Activated CD8-positive, alpha-beta T cell treated with anti-CD3 and anti-CD28 coated beads, Interleukin-2, amount 10 ng/mL, durations not matched to agents 7 days and 5 days (primary cell): ENCODE data around the gene SLC25A18. TPM values are rescaled to one million over a fixed set of nuclear protein-coding genes. Genes with fewer than 3 reads are reported as not detected.
"Not testable (repeated sequence)": the region's sequence is repeated elsewhere in the genome, so short reads cannot be mapped to it uniquely, and the experiment has no call there.

Experiments used
- ATAC-seq: fragments of 150-1000 bp; cut with Tn5 transposase; one replicate; pipeline ENCODE4 v1.10.0; 2021; ENCODE audit warnings: moderate library complexity
- CTCF ChIA-PET: fragments of 350-600 bp; sonication (Branson Sonifier 250); formaldehyde crosslinking; loops from one replicate; lab custom pipeline; 2021; ENCODE audit warnings: antibody characterized with exemption; lab: Charles Lee
- POLR2A ChIA-PET: fragments of 350-600 bp; sonication (Branson Sonifier 250); formaldehyde crosslinking; loops from one replicate; lab custom pipeline; 2021; ENCODE audit warnings: antibody characterized with exemption; lab: Charles Lee
- DNase-seq: peaks from one replicate; pipeline ENCODE4 v3.0.0-alpha.2; 2020
- H3K27ac Mint-ChIP-seq: one replicate; pipeline ENCODE4 v1.8.0; 2021; ENCODE audit warnings: mild to moderate bottlenecking, mixed read lengths
- H3K27me3 Mint-ChIP-seq: one replicate; pipeline ENCODE4 v1.8.0; 2021; ENCODE audit warnings: low read depth, mixed read lengths
- H3K36me3 Mint-ChIP-seq: one replicate; pipeline ENCODE4 v1.8.0; 2021; ENCODE audit warnings: low read depth, mixed read lengths
- H3K4me1 Mint-ChIP-seq: one replicate; pipeline ENCODE4 v1.8.0; 2021; ENCODE audit warnings: low read depth, mixed read lengths
- H3K4me3 Mint-ChIP-seq: one replicate; pipeline ENCODE4 v1.8.0; 2021; ENCODE audit warnings: mild to moderate bottlenecking, mixed read lengths
- H3K9me3 Mint-ChIP-seq: one replicate; pipeline ENCODE4 v1.8.0; 2022; ENCODE audit warnings: mixed read lengths; ENCODE audit not compliant: insufficient read depth
- total RNA-seq, 2 experiments: library from RNA; stranded (reverse); gene quantifications; one replicate each; pipeline ENCODE4 v1.2.3, GENCODE V29; 2021

The SLC25A18 gene
- total RNA-seq, 2 experiments from 2014 or later = not detected

DNA sequence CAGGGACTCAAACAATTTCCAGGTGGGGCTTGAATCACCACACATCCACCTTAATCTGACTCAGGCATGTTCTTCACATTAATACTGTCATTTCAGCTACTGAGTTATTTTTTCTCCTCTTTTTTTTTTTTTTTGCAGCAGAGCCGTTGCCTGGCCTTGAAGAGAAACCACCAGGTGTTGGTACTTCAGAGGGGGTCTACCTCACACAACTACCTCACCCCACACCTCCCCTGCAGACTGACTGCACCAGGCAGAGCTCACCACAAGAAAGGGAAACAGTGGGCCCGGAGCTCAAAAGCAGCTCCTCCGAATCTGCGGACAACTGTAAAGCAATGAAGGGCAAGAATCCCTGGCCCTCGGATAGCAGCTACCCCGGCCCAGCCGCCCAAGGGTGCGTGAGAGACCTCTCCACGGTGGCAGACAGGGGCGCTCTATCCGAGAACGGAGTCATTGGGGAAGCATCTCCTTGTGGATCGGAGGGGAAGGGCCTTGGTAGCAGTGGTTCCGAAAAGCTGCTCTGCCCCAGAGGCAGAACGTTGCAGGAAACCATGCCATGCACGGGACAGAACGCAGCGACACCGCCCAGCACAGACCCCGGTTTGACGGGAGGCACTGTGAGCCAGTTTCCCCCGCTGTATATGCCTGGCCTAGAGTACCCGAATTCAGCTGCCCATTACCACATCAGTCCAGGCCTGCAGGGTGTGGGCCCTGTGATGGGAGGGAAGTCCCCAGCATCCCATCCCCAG, 15.1 kb upstream of the SLC25A18 start:
- no peak for ATAC-seq
- no peak overlapping the region for H3K4me3 Mint-ChIP-seq
- H3K27ac Mint-ChIP-seq = no peak overlapping the region
- H3K4me1 Mint-ChIP-seq = no peaks in the 10 kb centered on the region
- ChIA-PET POLR2A (no interaction called here), CTCF (no interaction called here)
- H3K9me3 Mint-ChIP-seq = no peaks in the 10 kb centered on the region
- peaks cover 2% of the 10 kb centered on the region for H3K27me3 Mint-ChIP-seq
- no peak for DNase-seq
- no peaks in the 10 kb centered on the region for H3K36me3 Mint-ChIP-seq

DNA sequence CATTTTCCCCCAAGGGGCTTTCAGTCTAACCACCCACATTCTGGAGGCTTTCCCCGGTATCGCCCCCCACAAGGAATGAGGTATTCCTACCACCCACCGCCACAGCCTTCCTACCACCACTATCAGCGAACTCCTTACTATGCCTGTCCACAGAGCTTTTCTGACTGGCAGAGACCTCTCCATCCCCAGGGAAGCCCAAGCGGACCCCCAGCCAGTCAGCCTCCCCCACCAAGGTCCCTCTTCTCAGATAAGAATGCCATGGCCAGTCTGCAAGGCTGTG, 14.6 kb upstream of the SLC25A18 start:
- DNase-seq (no peak), ATAC-seq (no peak)
- H3K4me3 Mint-ChIP-seq = no peak overlapping the region
- H3K9me3 Mint-ChIP-seq = no peaks in the 10 kb centered on the region
- H3K27me3 Mint-ChIP-seq = peaks cover 2% of the 10 kb centered on the region
- no peak overlapping the region for H3K27ac Mint-ChIP-seq
- no peaks in the 10 kb centered on the region for H3K4me1 Mint-ChIP-seq
- ChIA-PET CTCF (no interaction called here), POLR2A (no interaction called here)
- H3K36me3 Mint-ChIP-seq = no peaks in the 10 kb centered on the region

DNA sequence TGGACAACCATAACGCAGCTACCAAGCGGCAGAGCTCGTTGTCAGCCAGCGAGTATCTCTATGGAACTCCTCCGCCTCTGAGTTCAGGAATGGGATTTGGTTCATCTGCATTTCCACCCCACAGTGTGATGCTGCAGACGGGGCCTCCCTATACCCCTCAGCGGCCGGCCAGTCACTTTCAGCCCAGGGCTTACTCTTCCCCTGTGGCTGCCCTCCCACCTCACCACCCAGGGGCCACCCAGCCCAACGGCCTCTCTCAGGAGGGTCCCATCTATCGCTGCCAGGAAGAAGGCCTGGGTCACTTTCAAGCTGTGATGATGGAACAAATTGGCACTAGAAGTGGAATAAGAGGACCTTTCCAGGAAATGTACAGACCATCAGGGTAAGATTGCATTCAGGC, 14.1 kb upstream of the SLC25A18 start:
- Mint-ChIP-seq H3K4me3 (no peak overlapping the region), H3K36me3 (no peaks in the 10 kb centered on the region), H3K27ac (no peak overlapping the region), H3K9me3 (no peaks in the 10 kb centered on the region), H3K27me3 (peaks cover 2% of the 10 kb centered on the region), H3K4me1 (no peaks in the 10 kb centered on the region)
- no peak for ATAC-seq
- CTCF ChIA-PET = no interaction called here
- no peak for DNase-seq
- POLR2A ChIA-PET = no interaction called here

DNA sequence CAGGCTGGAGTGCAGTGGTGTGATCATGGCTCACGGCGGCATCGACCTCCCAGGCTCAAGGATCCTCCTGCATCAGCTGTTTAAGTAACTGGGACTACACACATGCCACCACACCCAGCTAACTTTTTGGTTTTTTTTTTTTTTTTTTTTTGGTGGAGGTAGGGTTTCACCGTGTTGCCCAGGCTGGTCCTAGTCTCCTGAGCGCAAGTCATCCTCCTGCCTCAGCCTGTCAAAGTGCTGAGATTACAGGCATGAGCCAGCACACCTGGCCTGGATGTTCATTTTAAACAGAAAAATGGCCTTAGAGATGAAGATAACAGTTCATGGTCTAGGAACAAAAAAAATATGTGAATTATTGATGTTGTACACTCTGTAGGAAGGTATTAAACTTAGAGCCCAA, 13.6 kb upstream of the SLC25A18 start:
- no peaks in the 10 kb centered on the region for H3K36me3 Mint-ChIP-seq
- CTCF ChIA-PET = no interaction called here
- ATAC-seq = no peak

DNA sequence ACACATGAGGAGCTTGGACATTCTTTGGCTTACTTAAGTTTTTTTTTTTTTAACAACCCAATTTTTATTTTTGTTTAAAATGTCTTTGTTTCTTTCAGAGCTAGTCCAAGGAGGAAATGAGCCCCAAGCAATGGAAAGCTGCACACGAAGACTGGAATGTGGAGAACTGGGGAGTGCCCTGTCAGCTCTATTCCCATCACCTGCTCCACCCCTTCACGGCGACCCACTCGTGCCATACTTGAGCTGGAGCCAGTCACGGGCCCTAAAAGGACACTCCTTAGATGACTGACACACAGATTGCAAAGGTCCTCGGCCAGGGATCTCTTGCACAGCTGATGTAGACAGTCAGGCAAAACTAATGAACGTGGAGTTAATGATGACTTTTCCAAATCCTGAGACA, 10.6 kb upstream of the SLC25A18 start:
- ATAC-seq = no peak
- Mint-ChIP-seq H3K9me3 (no peaks in the 10 kb centered on the region), H3K4me3 (no peak overlapping the region), H3K27ac (no peak overlapping the region), H3K36me3 (no peaks in the 10 kb centered on the region), H3K27me3 (peaks cover 2% of the 10 kb centered on the region), H3K4me1 (no peaks in the 10 kb centered on the region)
- no peak for DNase-seq
- CTCF ChIA-PET = interaction anchor here (1.0 to 1.2 kb wide), 2 partner anchors 232 to 523 kb away, joined by 4 read pairs; no protein-coding TSS in a partner anchor
- POLR2A ChIA-PET = no interaction called here

More for the DNA sequence above, 13.6 kb upstream of the SLC25A18 start:
- POLR2A ChIA-PET = no interaction called here
- H3K4me1 Mint-ChIP-seq = no peaks in the 10 kb centered on the region
- H3K27ac Mint-ChIP-seq = no peak overlapping the region
- no peaks in the 10 kb centered on the region for H3K9me3 Mint-ChIP-seq
- H3K4me3 Mint-ChIP-seq = no peak overlapping the region
- DNase-seq = no peak
- H3K27me3 Mint-ChIP-seq = peaks cover 2% of the 10 kb centered on the region

DNA sequence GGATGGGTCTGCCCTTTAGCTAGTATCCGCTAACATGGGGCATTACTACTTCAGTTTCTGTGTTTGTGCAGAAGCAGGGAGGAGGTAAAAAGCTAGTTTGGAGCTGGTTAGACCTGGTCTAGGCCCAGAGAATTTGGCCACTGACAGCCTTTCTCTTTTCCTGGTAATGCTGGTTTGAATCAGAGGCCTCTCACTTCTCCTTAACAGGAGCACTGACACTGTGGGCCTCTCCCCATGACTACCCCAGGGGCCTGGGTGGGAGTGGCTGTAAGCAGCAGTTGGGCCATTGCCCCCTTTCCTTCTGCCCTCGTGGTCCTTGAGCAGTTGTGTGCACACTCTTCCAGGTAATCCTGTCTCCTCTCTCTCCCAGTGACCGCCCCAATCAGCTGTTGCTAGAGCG, 8.5 kb upstream of the SLC25A18 start:
- H3K4me3 Mint-ChIP-seq = no peak overlapping the region
- ATAC-seq = no peak
- no peak overlapping the region for H3K27ac Mint-ChIP-seq
- no peak for DNase-seq
- H3K4me1 Mint-ChIP-seq = no peaks in the 10 kb centered on the region
- POLR2A ChIA-PET = no interaction called here
- H3K36me3 Mint-ChIP-seq = no peaks in the 10 kb centered on the region
- CTCF ChIA-PET = no interaction called here
- no peaks in the 10 kb centered on the region for H3K9me3 Mint-ChIP-seq
- H3K27me3 Mint-ChIP-seq = peaks cover 2% of the 10 kb centered on the region

DNA sequence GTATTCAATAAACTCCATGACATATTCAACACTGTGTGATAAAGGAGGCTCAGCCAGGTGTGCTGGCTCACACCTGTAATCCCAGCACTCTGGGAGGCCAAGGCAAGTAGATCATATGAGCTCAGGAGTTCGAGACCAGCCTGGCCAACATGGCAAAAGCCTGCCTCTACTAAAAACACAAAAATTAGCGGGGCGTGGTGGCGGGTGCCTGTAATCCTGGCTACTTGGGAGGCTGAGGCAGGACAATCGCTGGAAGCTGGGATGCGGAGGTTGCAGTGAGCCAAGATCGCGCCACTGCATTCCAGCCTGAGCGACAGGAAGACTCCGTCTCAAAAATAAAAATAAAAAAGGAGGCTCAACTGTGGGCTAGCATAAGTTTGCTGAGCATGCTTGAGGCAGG, 4.1 kb upstream of the SLC25A18 start:
- H3K27ac Mint-ChIP-seq = no peak overlapping the region
- POLR2A ChIA-PET = no interaction called here

DNA sequence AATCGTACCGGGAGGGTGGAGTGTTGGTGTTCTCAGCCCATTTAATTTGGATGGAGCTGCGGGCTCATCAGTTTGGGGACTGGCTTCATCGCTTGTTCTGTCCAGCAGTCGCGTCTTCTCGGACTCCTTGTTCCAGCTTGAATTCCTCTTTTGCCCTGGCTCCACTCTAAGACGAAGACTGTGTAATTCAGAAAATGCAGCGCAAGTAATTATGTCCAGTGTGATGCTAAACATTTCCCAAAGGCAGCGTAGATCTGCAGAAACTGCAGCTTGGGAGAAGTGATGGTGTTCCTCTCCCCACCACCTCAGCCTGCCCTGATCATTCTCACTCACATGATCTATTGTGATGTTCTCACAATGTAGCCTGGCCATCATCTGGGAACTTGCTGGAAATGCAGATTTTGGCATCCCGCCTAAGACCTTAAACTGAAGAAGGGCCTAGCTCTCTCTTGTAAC, 666 bp downstream of the SLC25A18 start:
- no peak overlapping the region for H3K27ac Mint-ChIP-seq
- ATAC-seq (no peak), DNase-seq (no peak)
- H3K4me1 Mint-ChIP-seq = no peaks in the 10 kb centered on the region
- POLR2A ChIA-PET = no interaction called here
- no peak overlapping the region for H3K4me3 Mint-ChIP-seq
- no peaks in the 10 kb centered on the region for H3K9me3 Mint-ChIP-seq
- peaks cover 2% of the 10 kb centered on the region for H3K27me3 Mint-ChIP-seq
- CTCF ChIA-PET = no interaction called here
- no peaks in the 10 kb centered on the region for H3K36me3 Mint-ChIP-seq

More for the DNA sequence above, 4.1 kb upstream of the SLC25A18 start:
- H3K27me3 Mint-ChIP-seq = peaks cover 2% of the 10 kb centered on the region
- CTCF ChIA-PET = interaction anchor here (1.0 to 1.3 kb wide), 2 partner anchors 175 to 226 kb away, joined by 4 to 6 read pairs; no protein-coding TSS in a partner anchor
- DNase-seq (no peak), ATAC-seq (no peak)
- H3K4me1 Mint-ChIP-seq = no peaks in the 10 kb centered on the region
- H3K9me3 Mint-ChIP-seq = no peaks in the 10 kb centered on the region
- no peaks in the 10 kb centered on the region for H3K36me3 Mint-ChIP-seq
- H3K4me3 Mint-ChIP-seq = no peak overlapping the region

DNA sequence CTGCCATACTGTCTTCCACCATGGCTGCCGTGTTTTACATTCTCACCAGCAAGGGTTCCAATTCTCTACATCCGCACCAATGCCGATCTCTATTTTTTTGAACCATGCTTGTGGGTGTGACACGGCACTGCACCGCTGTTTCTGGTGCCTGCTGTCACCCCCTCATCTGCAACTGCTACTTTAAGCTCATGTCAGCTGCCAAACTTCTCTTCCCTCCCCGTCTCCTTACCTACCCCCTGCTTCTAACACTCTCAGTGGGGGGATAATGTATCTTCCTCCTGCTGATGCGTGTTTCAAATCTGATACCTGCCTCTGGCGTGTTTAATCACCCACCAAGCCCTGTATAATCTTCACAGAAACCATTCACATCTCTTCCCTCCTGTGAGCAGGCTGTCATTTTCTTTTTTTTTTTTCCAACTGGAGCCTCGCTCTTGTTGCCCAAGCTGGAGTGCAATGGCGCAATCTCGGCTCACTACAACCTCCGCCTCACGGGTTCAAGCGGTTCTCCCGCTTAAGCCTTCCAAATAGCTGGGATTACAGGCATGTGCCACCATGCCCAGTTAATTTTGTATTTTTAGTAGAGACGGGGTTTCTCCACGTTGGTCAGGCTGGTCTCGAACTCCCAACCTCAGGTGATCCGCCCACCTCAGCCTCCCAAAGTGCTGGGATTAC, 2.9 kb downstream of the SLC25A18 start:
- H3K36me3 Mint-ChIP-seq, H3K4me3 Mint-ChIP-seq, H3K27ac Mint-ChIP-seq, H3K4me1 Mint-ChIP-seq, H3K9me3 Mint-ChIP-seq, CTCF ChIA-PET, H3K27me3 Mint-ChIP-seq, DNase-seq, ATAC-seq, POLR2A ChIA-PET: not testable (repeated sequence)

DNA sequence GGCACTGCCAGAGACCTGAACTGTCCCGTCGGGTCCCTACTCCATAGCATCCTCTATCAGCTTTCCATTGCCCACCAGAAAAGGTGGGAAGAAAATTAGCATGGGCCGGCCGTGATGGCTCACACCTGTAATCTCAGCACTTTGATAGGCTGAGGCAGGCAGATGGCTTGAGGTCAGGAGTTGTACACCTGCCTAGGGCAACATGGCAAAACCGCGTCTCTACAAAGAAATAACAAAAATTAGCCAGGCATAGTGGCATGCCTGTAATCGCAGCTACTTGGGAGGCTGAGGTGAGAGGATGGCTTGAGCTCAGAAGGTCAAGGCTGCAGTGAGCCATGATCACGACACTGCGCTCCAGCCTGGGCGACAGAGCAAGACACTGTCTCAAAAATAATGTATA, 3.5 kb downstream of the SLC25A18 start:
- ATAC-seq (no peak), DNase-seq (no peak)
- Mint-ChIP-seq H3K9me3 (no peaks in the 10 kb centered on the region), H3K36me3 (no peaks in the 10 kb centered on the region), H3K4me3 (no peak overlapping the region), H3K4me1 (no peaks in the 10 kb centered on the region), H3K27ac (no peak overlapping the region), H3K27me3 (no peaks in the 10 kb centered on the region)
- POLR2A ChIA-PET = no interaction called here
- CTCF ChIA-PET = no interaction called here

DNA sequence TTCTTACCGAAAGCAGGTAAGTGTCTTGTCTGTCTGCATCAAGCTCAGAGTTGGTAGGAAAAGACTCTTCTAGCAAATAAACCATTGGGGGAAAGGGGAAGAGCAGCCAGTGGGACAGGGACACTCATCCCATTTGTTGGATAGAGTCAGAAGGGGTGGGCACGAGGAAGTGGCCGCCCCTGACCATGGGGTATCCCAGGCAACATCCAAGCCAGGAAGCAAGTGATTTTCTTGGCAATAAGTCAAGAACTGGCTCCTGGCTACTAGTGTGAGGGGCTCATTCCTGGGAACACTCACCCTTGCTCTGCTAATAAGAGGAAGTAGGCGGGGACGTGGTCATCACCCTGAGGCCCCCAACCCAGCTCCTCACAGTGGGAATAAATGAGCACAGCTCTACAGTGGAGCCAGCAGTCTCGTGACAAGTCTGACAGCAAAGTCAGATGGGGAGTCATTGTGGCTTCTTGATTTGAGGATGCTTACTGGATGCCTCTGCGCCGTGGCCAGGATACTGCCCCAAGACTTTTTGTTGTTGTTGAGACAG, 6.7 kb downstream of the SLC25A18 start:
- ChIA-PET POLR2A (no interaction called here), CTCF (no interaction called here)
- no peak for ATAC-seq
- H3K4me3 Mint-ChIP-seq = no peak overlapping the region
- no peaks in the 10 kb centered on the region for H3K4me1 Mint-ChIP-seq
- H3K27ac Mint-ChIP-seq = no peak overlapping the region
- H3K9me3 Mint-ChIP-seq = no peaks in the 10 kb centered on the region
- DNase-seq = no peak
- H3K27me3 Mint-ChIP-seq = no peaks in the 10 kb centered on the region
- no peaks in the 10 kb centered on the region for H3K36me3 Mint-ChIP-seq

DNA sequence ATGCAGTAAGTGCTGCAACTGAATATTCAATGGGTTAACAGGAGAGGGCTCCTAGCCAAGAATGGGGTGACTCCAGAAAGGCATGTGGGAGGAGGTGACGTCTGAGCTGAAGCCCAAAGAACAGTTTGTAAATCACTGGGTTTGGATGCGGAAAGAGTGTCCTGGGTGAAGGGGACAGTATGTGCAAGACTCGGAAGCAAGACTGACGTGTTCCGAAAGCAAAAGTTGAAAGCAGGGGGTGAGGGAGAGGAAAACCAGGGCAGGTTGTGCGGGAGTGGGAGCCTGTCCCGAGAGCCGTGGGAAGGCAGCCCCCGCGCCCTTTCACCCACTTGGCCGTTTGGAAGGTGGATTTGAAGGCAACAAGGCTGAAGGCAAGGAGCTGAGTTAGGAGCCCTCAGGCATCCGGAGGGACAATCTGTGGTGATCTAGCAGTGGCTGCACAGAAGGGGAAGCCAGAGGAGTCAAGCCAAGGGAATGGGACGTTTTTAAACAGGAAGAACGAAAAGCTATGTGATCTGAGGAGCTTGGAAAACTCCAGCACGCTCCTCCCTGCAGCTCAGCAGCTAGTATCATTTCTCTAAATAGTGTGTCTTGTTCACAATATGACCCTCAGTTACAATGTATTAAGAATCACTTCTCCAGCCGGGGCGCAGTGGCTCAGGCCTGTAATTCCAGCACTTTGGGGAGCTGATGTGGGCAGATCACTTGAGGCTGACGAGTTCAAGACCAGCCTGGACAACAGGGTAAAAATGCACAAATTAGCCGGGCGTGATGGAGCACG, 7.7 kb downstream of the SLC25A18 start:
- Mint-ChIP-seq H3K4me3 (no peak overlapping the region), H3K27me3 (no peaks in the 10 kb centered on the region), H3K9me3 (no peaks in the 10 kb centered on the region), H3K36me3 (no peaks in the 10 kb centered on the region), H3K4me1 (no peaks in the 10 kb centered on the region), H3K27ac (no peak overlapping the region)
- ATAC-seq (no peak), DNase-seq (no peak)
- ChIA-PET POLR2A (no interaction called here), CTCF (no interaction called here)
